ENCODE results near the gene LRRN2. TPM values are rescaled to one million over a fixed set of nuclear protein-coding genes. Genes with fewer than 3 reads are reported as not detected.

The LRRN2 gene
- total and polyA plus RNA-seq, 2 of the 8 experiments (the other 6 are each of a cell fraction or from before 2014, with no cell fraction given), result 1.8 to 2.3 TPM

DNA sequence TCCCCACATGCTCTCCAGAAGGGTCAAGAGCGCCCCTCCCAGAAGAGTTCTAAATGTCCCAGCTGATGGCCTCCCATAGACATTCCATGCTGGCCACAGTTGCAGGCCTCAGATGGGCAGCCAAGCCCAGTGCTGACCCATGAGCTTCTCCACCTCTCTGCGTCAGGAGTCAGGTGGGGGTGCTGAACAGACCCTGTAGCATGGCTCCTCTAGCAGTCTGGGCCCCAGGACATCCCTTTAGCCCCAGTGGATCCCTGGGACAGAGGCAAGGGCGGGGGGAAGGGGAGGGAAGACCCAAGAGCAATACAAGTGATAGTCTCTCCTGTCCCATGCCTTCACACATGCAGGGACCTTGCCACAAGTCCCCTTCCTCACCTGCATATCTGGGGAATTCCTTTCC is 56.7 kb downstream of the LRRN2 start:
- Histone ChIP-seq H2BK15ac (ENCODE audit: low read length) (no peak overlapping the region), H3K9ac (replicated peaks in 1 of 4; ENCODE audit: extremely low read depth in 1 of 4, low read depth in 3 of 4, low read length in 3 of 4) (no peak overlapping the region), H3K18ac (ENCODE audit: extremely low read depth, low read length) (no peak overlapping the region), H2BK20ac (ENCODE audit: low read length) (no peak overlapping the region), H3K23ac (ENCODE audit: insufficient read length) (no peak overlapping the region), H3K27me3 (replicated peaks in 1 of 4; ENCODE audit: control insufficient read depth in 3 of 4, extremely low read depth in 1 of 4, insufficient read depth in 3 of 4, low read length in 3 of 4) (no peaks in the 10 kb centered on the region), H3K23me2 (ENCODE audit: low read depth, low read length) (no peaks in the 10 kb centered on the region), H3K79me2 (ENCODE audit: control insufficient read depth in 1 of 2, insufficient read depth in 2 of 2, low read length in 2 of 2) (no peaks in the 10 kb centered on the region), H2BK12ac (ENCODE audit: low read depth, low read length) (no peak overlapping the region), H3K4me2 (ENCODE audit: insufficient read depth in 1 of 2, low read depth in 2 of 2, low read length in 2 of 2) (no peak overlapping the region), H2AFZ (ENCODE audit: low read length) (no peak overlapping the region), H2BK5ac (ENCODE audit: low read depth, low read length) (no peak overlapping the region), H2AK5ac (ENCODE audit: low read depth, low read length) (no peak overlapping the region), H3K27ac (ENCODE audit: low read depth, low read length) (no peak overlapping the region), H4K91ac (replicated peaks; ENCODE audit: insufficient read length, low read length) (no peak overlapping the region), H4K5ac (ENCODE audit: insufficient read length, low read depth, low read length) (no peak overlapping the region), H3K79me1 (ENCODE audit: low read depth, low read length) (no peaks in the 10 kb centered on the region), H3K56ac (replicated peaks; ENCODE audit: insufficient read length, low read depth, low read length) (no peak overlapping the region), H3K4me1 (replicated peaks in 1 of 4; ENCODE audit: control insufficient read depth in 3 of 4, insufficient read depth in 4 of 4, low read length in 3 of 4) (peaks cover 3 to 8% (median 4%) of the 10 kb centered on the region in 4 experiments; a peak in 6 of 7 replicates), H3K9me3 (ENCODE audit: insufficient read depth in 2 of 2, low read depth in 1 of 2, low read length in 1 of 2) (no peaks in the 10 kb centered on the region), H2BK120ac (replicated peaks; ENCODE audit: low read depth, low read length) (no peak overlapping the region), H3K14ac (ENCODE audit: insufficient read length) (no peak overlapping the region), H3K36me3 (ENCODE audit: control insufficient read depth in 2 of 4, insufficient read depth in 4 of 4, low read length in 3 of 4) (no peaks in the 10 kb centered on the region), H4K20me1 (replicated peaks in 1 of 2; ENCODE audit: control insufficient read depth in 1 of 2, insufficient read depth in 2 of 2, low read length in 2 of 2) (no peaks in the 10 kb centered on the region), H3K4me3 (ENCODE audit: extremely low read depth in 1 of 4, insufficient read depth in 2 of 4, low read depth in 3 of 4, low read length in 4 of 4) (no peak overlapping the region), H3K4ac (replicated peaks; ENCODE audit: insufficient read length, low read depth, low read length) (no peak overlapping the region), H4K8ac (ENCODE audit: extremely low read depth, insufficient read depth, low read length) (no peak overlapping the region)
- 73% methylated on average over 3 of the region's 3 CpGs; no CpG with 5 or more reads in 1 of the 2 experiments for WGBS, 2 experiments (ENCODE audit: extremely low coverage in 1 of 2, insufficient coverage in 1 of 2, insufficient read length in 1 of 2, insufficient replicate concordance in 2 of 2, low coverage in 1 of 2, low lambda C conversion rate in 2 of 2, missing lambda C conversion rate in 1 of 2)
- ChIA-PET POLR2A (ENCODE audit: partially characterized antibody) (no interaction called here), CTCF (ENCODE audit: partially characterized antibody) (interaction anchor here (0.9 to 12.9 kb wide), 7 partner anchors 8 to 178 kb away, joined by 3 to 125 read pairs (median 7); no protein-coding TSS in a partner anchor)
- DNase-seq (ENCODE audit: low read depth in 1 of 2, low spot score in 2 of 2) (no peak), FAIRE-seq (no peak)
- TF ChIP-seq BACH1 (IDR thresholded peaks at IDR 0.05; ENCODE audit: low read length) (no peak), SIN3A (conservative IDR thresholded peaks at IDR 0.05 in 1 of 2, IDR thresholded peaks at IDR 0.05 in 1 of 2; ENCODE audit: low read depth in 1 of 2, low read length in 2 of 2) (no peak), ATF3 (IDR thresholded peaks at IDR 0.05; ENCODE audit: insufficient read depth, low read depth, low read length) (no peak), EZH2 (IDR thresholded peaks at IDR 0.05; ENCODE audit: low read depth, low read length, severe bottlenecking) (no peak), JUN (IDR thresholded peaks at IDR 0.05; ENCODE audit: low read depth, low read length) (no peak), SAP30 (IDR thresholded peaks at IDR 0.05; ENCODE audit: insufficient read depth, insufficient replicate concordance, low read length) (no peak), POLR2A (IDR thresholded peaks at IDR 0.05; ENCODE audit: control extremely low read depth in 1 of 2, low read depth in 2 of 2, low read length in 2 of 2) (no peak), TEAD4 (IDR thresholded peaks at IDR 0.05; ENCODE audit: low read depth, low read length) (no peak)
